Spinal cord (tissue), 10 donors: ENCODE measurements around the gene CALCOCO2. TPM values are rescaled to one million over a fixed set of nuclear protein-coding genes. Genes with fewer than 3 reads are reported as not detected.

Source experiments
- DNase-seq, 6 donors: peaks; one replicate each; pipeline versions ENCODE4 v3.0.0 to v3.0.0-alpha.2; 2013 to 2015; ENCODE audit warnings: low spot score in 6 of 6, low read depth in 4 of 6
- H3K27ac ChIP-seq: one replicate; pipeline ENCODE4 v1.5.1; 2013; ENCODE audit warnings: low read depth, low read length, control low read depth
- H3K27me3 ChIP-seq: one replicate; pipeline ENCODE4 v1.6.1; 2013; ENCODE audit warnings: low read length; ENCODE audit not compliant: control insufficient read depth, insufficient read depth
- H3K36me3 ChIP-seq: one replicate; pipeline ENCODE4 v1.6.1; 2013; ENCODE audit warnings: low read length; ENCODE audit not compliant: control insufficient read depth, insufficient read depth
- H3K4me1 ChIP-seq: one replicate; pipeline ENCODE4 v1.6.1; 2013; ENCODE audit warnings: low read length; ENCODE audit not compliant: control insufficient read depth, insufficient read depth
- H3K4me3 ChIP-seq: one replicate; pipeline ENCODE4 v1.5.1; 2013; ENCODE audit warnings: low read depth, low read length, control low read depth
- H3K9me3 ChIP-seq: one replicate; pipeline ENCODE4 v1.6.1; 2013; ENCODE audit warnings: low read length; ENCODE audit not compliant: control insufficient read depth, insufficient read depth
- WGBS: methylation state at CpG from one replicate; pipeline ENCODE4 v1.1.5; 2013; ENCODE audit warnings: missing lambda C conversion rate; ENCODE audit not compliant: insufficient coverage; 5-methylcytosine and 5-hydroxymethylcytosine counted together
- polyA plus RNA-seq, 2 donors: library from polyadenylated mRNA; unstranded; fragments of 120-200 nt; gene quantifications; one replicate each; pipeline ENCODE4 v1.2.1, GENCODE V29; 2013; ENCODE audit not compliant: insufficient read length in 2 of 2
- total RNA-seq, 2 donors: library from RNA; depleted of rRNA in 1 of 2; stranded (reverse); fragments of 120-200 nt in 1 of 2; fragments of >200 nt in 1 of 2; gene quantifications; one replicate each; pipeline versions ENCODE4 v1.2.3 to v1.2.4, GENCODE V29; 2013 to 2014
- donor health status: healthy.

Gene CALCOCO2
- total and polyA plus RNA-seq, 4 donors, result 37.3 to 59.0 (median 43.5) TPM

GRCh38 chr17:48843187-48843900 is 12.5 kb downstream of the CALCOCO2 start:
- DNase-seq, result no peak
- Histone ChIP-seq H3K36me3 (peaks cover 19% of the 10 kb centered on the region), H3K4me1 (no peaks in the 10 kb centered on the region), H3K27me3 (no peaks in the 10 kb centered on the region), H3K9me3 (no peaks in the 10 kb centered on the region), H3K4me3 (no peak overlapping the region), H3K27ac (no peak overlapping the region)
- WGBS, result 79% methylated on average over 5 of the region's 6 CpGs

GRCh38 chr17:48850792-48851323 is 20.0 kb downstream of the CALCOCO2 start:
- H3K27me3 ChIP-seq, result no peaks in the 10 kb centered on the region
- H3K27ac ChIP-seq, result no peak overlapping the region
- DNase-seq, result no peak
- H3K9me3 ChIP-seq, result no peaks in the 10 kb centered on the region
- H3K36me3 ChIP-seq, result peaks cover 21% of the 10 kb centered on the region
- no CpG with 5 or more reads among the region's 4 CpGs for WGBS
- H3K4me1 ChIP-seq, result no peaks in the 10 kb centered on the region
- no peak overlapping the region for H3K4me3 ChIP-seq

GRCh38 chr17:48854774-48855476 is 24.1 kb downstream of the CALCOCO2 start:
- WGBS, result 94% methylated on average over 4 of the region's 7 CpGs
- Histone ChIP-seq H3K27me3 (no peaks in the 10 kb centered on the region), H3K36me3 (peaks cover 20% of the 10 kb centered on the region), H3K4me3 (no peak overlapping the region), H3K9me3 (no peaks in the 10 kb centered on the region), H3K27ac (no peak overlapping the region), H3K4me1 (no peaks in the 10 kb centered on the region)
- DNase-seq, result no peak

GRCh38 chr17:48856122-48856821 is 25.4 kb downstream of the CALCOCO2 start:
- no peaks in the 10 kb centered on the region for H3K9me3 ChIP-seq
- WGBS, result 86% methylated on average over 1 of the region's 3 CpGs
- DNase-seq, result no peak
- H3K27ac ChIP-seq, result no peak overlapping the region
- H3K27me3 ChIP-seq, result no peaks in the 10 kb centered on the region
- H3K4me3 ChIP-seq, result no peak overlapping the region
- no peaks in the 10 kb centered on the region for H3K4me1 ChIP-seq
- peaks cover 24% of the 10 kb centered on the region for H3K36me3 ChIP-seq

- Histone ChIP-seq H3K9me3 (no peaks in the 10 kb centered on the region), H3K36me3 (peaks cover 30% of the 10 kb centered on the region)
Measured at GRCh38 chr17:48860034-48860433, 29.2 kb downstream of the CALCOCO2 start.

GRCh38 chr17:48860456-48860855 is 29.6 kb downstream of the CALCOCO2 start:
- peak in 2 of 6 donors; percentile 53 to 55 for DNase-seq
- no peak overlapping the region for H3K4me3 ChIP-seq
- H3K9me3 ChIP-seq, result no peaks in the 10 kb centered on the region
- no peak overlapping the region for H3K27ac ChIP-seq
- 100% methylated on average over 1 of the region's 4 CpGs for WGBS
- no peaks in the 10 kb centered on the region for H3K27me3 ChIP-seq
- no peaks in the 10 kb centered on the region for H3K4me1 ChIP-seq
- H3K36me3 ChIP-seq, result peaks cover 27% of the 10 kb centered on the region

More at GRCh38 chr17:48860034-48860433, 29.2 kb downstream of the CALCOCO2 start:
- Histone ChIP-seq H3K27ac (no peak overlapping the region), H3K4me3 (no peak overlapping the region), H3K4me1 (no peaks in the 10 kb centered on the region), H3K27me3 (no peaks in the 10 kb centered on the region)
- no peak for DNase-seq
- no CpG with 5 or more reads among the region's 3 CpGs for WGBS

- peak in 1 of 6 donors; percentile 41 for DNase-seq
- Histone ChIP-seq H3K9me3 (no peaks in the 10 kb centered on the region), H3K4me3 (no peak overlapping the region), H3K27ac (no peak overlapping the region), H3K36me3 (peaks cover 3% of the 10 kb centered on the region), H3K27me3 (no peaks in the 10 kb centered on the region), H3K4me1 (no peaks in the 10 kb centered on the region)
- WGBS, result no CpG with 5 or more reads among the region's 3 CpGs
Measured at GRCh38 chr17:48868916-48869500, 38.2 kb downstream of the CALCOCO2 start.

- H3K4me3 ChIP-seq, result no peak overlapping the region
- DNase-seq, result no peak
- no peak overlapping the region for H3K27ac ChIP-seq
- WGBS, result 83% methylated on average over 2 of the region's 6 CpGs
- no peaks in the 10 kb centered on the region for H3K27me3 ChIP-seq
- H3K9me3 ChIP-seq, result no peaks in the 10 kb centered on the region
- no peaks in the 10 kb centered on the region for H3K36me3 ChIP-seq
- H3K4me1 ChIP-seq, result no peaks in the 10 kb centered on the region
Measured at GRCh38 chr17:48869821-48870318, 39.0 kb downstream of the CALCOCO2 start.

GRCh38 chr17:48871035-48871550 is 40.3 kb downstream of the CALCOCO2 start:
- no peak for DNase-seq
- H3K36me3 ChIP-seq, result no peaks in the 10 kb centered on the region
- no peak overlapping the region for H3K27ac ChIP-seq
- no peaks in the 10 kb centered on the region for H3K27me3 ChIP-seq
- H3K9me3 ChIP-seq, result no peaks in the 10 kb centered on the region
- 100% methylated on average over 2 of the region's 4 CpGs for WGBS
- H3K4me1 ChIP-seq, result no peaks in the 10 kb centered on the region
- no peak overlapping the region for H3K4me3 ChIP-seq
